ENCODE measurements around the gene CCL4L2. TPM values are rescaled to one million over a fixed set of nuclear protein-coding genes. Genes with fewer than 3 reads are reported as not detected.

Gene CCL4L2
- polyA plus RNA-seq, 1 of the 3 experiments (the other 2 are of a cell fraction), result not detected

DNA sequence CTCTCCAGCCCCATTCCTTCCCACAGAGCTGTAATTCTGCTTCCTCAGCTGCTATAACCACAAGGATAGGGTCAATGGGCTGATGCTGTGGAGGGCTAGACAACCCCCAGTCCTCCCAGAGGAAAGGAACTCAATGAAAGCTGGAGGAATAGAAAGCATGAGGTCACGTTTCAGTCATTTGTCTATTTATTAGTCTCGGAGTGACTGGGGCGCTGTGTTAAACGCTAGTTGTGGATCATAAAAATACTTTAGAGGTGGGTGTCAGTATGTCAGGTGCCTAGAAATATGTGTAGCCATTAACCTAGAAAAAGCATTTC is 13.5 kb upstream of the CCL4L2 start:
- no peak overlapping the region for H3K27ac ChIP-seq (ENCODE audit: low read depth in 2 of 2, low read length in 1 of 2)
- H3K4me3 ChIP-seq (ENCODE audit: low read depth in 2 of 2, low read length in 1 of 2), result no peak overlapping the region
- H3K9me2 ChIP-seq, result no peaks in the 10 kb centered on the region
- CTCF ChIA-PET, result no interaction called here
- no peaks in the 10 kb centered on the region for H4K20me1 ChIP-seq (ENCODE audit: insufficient read depth)
- H2AFZ ChIP-seq (ENCODE audit: low read depth), result no peak overlapping the region
- no peak for TF ChIP-seq FOXJ3 (CRISPR knock-in tag; IDR thresholded peaks at IDR 0.05)
- TF ChIP-seq EP300 (IDR thresholded peaks at IDR 0.05; ENCODE audit: borderline replicate concordance in 1 of 2, low read depth in 1 of 2, low read length in 1 of 2), result no peak
- no peak for TF ChIP-seq GATA2 (CRISPR knock-in tag; IDR thresholded peaks at IDR 0.05)
- TF ChIP-seq, protein P1, sequence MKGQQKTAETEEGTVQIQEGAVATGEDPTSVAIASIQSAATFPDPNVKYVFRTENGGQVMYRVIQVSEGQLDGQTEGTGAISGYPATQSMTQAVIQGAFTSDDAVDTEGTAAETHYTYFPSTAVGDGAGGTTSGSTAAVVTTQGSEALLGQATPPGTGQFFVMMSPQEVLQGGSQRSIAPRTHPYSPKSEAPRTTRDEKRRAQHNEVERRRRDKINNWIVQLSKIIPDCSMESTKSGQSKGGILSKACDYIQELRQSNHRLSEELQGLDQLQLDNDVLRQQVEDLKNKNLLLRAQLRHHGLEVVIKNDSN (IDR thresholded peaks at IDR 0.05; ENCODE audit: borderline replicate concordance, low read depth), result no peak
- TF ChIP-seq, protein P2, sequence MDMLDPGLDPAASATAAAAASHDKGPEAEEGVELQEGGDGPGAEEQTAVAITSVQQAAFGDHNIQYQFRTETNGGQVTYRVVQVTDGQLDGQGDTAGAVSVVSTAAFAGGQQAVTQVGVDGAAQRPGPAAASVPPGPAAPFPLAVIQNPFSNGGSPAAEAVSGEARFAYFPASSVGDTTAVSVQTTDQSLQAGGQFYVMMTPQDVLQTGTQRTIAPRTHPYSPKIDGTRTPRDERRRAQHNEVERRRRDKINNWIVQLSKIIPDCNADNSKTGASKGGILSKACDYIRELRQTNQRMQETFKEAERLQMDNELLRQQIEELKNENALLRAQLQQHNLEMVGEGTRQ (IDR thresholded peaks at IDR 0.05; ENCODE audit: borderline replicate concordance, low read depth, low read length), result no peak
- TF ChIP-seq RAD21 (IDR thresholded peaks at IDR 0.05; ENCODE audit: low read length), result no peak
- no peak for TF ChIP-seq YY1 (IDR thresholded peaks at IDR 0.05; ENCODE audit: low read depth)
- TF ChIP-seq POLR2AphosphoS5 (IDR thresholded peaks at IDR 0.05; ENCODE audit: low read depth, low read length), result no peak
- TF ChIP-seq RXRA (IDR thresholded peaks at IDR 0.05; ENCODE audit: borderline replicate concordance, low read depth), result no peak
- TF ChIP-seq, protein P3, sequence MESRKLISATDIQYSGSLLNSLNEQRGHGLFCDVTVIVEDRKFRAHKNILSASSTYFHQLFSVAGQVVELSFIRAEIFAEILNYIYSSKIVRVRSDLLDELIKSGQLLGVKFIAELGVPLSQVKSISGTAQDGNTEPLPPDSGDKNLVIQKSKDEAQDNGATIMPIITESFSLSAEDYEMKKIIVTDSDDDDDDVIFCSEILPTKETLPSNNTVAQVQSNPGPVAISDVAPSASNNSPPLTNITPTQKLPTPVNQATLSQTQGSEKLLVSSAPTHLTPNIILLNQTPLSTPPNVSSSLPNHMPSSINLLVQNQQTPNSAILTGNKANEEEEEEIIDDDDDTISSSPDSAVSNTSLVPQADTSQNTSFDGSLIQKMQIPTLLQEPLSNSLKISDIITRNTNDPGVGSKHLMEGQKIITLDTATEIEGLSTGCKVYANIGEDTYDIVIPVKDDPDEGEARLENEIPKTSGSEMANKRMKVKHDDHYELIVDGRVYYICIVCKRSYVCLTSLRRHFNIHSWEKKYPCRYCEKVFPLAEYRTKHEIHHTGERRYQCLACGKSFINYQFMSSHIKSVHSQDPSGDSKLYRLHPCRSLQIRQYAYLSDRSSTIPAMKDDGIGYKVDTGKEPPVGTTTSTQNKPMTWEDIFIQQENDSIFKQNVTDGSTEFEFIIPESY (IDR thresholded peaks at IDR 0.05; ENCODE audit: borderline replicate concordance, low read depth), result no peak
- TF ChIP-seq, protein P4, sequence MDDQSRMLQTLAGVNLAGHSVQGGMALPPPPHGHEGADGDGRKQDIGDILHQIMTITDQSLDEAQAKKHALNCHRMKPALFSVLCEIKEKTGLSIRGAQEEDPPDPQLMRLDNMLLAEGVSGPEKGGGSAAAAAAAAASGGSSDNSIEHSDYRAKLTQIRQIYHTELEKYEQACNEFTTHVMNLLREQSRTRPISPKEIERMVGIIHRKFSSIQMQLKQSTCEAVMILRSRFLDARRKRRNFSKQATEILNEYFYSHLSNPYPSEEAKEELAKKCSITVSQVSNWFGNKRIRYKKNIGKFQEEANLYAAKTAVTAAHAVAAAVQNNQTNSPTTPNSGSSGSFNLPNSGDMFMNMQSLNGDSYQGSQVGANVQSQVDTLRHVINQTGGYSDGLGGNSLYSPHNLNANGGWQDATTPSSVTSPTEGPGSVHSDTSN (IDR thresholded peaks at IDR 0.05), result no peak
- TF ChIP-seq NRF1 (IDR thresholded peaks at IDR 0.05; ENCODE audit: low read depth, low read length), result no peak
- TF ChIP-seq CHD2 (IDR thresholded peaks at IDR 0.05; ENCODE audit: low read length, partially characterized antibody), result no peak
- no peak for TF ChIP-seq FOSL2 (IDR thresholded peaks at IDR 0.05; ENCODE audit: borderline replicate concordance, low read depth)
- H3F3A ChIP-seq (replicated peaks; ENCODE audit: insufficient read depth), result no peaks in the 10 kb centered on the region
- H3K9ac ChIP-seq, result no peak overlapping the region
- H3K9me3 ChIP-seq, result no peaks in the 10 kb centered on the region
- 5% methylated on average over 4 of the region's 4 CpGs for WGBS (ENCODE audit: low lambda C conversion rate)
- no peaks in the 10 kb centered on the region for H3K36me3 ChIP-seq (replicated peaks in 1 of 2; ENCODE audit: control insufficient read depth in 1 of 2, insufficient read depth in 2 of 2, low read length in 1 of 2)
- no peak for DNase-seq
- no peaks in the 10 kb centered on the region for H3K79me2 ChIP-seq (ENCODE audit: insufficient read depth)
- no peaks in the 10 kb centered on the region for H3K4me1 ChIP-seq (ENCODE audit: control insufficient read depth in 1 of 2, insufficient read depth in 2 of 2, low read depth in 1 of 2, low read length in 1 of 2)
- H3K4me2 ChIP-seq, result no peak overlapping the region
- POLR2A ChIA-PET, result no interaction called here
- peaks cover 43% of the 10 kb centered on the region for H3K27me3 ChIP-seq (ENCODE audit: insufficient read depth)

Measured in SK-N-SH (cell line).